K562 (cell line): ENCODE results near the gene ANKRD45. TPM values are rescaled to one million over a fixed set of nuclear protein-coding genes. Genes with fewer than 3 reads are reported as not detected.

Source experiments
- BHLHE40 ChIP-seq: IDR thresholded peaks from 2 replicates; pipeline ENCODE4 v1.6.1; 2011; ENCODE audit warnings: low read length, improper control_type of control experiment
- CBX2 ChIP-seq: fragments of 200-600 bp; sonication (generic); IDR thresholded peaks from one replicate; pipeline ENCODE4 v1.6.1; 2012; ENCODE audit warnings: mild to moderate bottlenecking, low read length, inconsistent platforms; ENCODE audit not compliant: insufficient read depth, poor library complexity, severe bottlenecking
- CBX5 ChIP-seq: IDR thresholded peaks from 2 replicates; pipeline ENCODE4 v1.6.1; 2014; ENCODE audit warnings: low read depth, borderline replicate concordance
- E2F8 ChIP-seq: fragments of 450-650 bp; IDR thresholded peaks from 2 replicates; pipeline ENCODE4 v1.7.1; 2018; ENCODE audit warnings: mild to moderate bottlenecking, low read depth; ENCODE audit not compliant: partially characterized antibody
- ELF2 ChIP-seq: fragments of 250-450 bp; sonication (Bioruptor Pico); IDR thresholded peaks from 2 replicates; pipeline ENCODE4 v1.5.0; 2021; ENCODE audit warnings: mild to moderate bottlenecking
- ETS2 ChIP-seq: IDR thresholded peaks from 2 replicates; pipeline ENCODE4 v1.6.1; 2016; ENCODE audit warnings: borderline replicate concordance, missing genetic modification characterization, mild to moderate bottlenecking, moderate library complexity, missing compliant biosample characterization; ENCODE audit not compliant: poor library complexity, severe bottlenecking
- ETV1 ChIP-seq: fragments of 450-650 bp; conservative IDR thresholded peaks from 2 replicates; pipeline ENCODE4 v1.6.1; 2016; ENCODE audit warnings: missing genetic modification characterization, control low read depth, low read depth, missing compliant biosample characterization
- FUS ChIP-seq: fragments of 200-400 bp; formaldehyde crosslinking; optimal IDR thresholded peaks from 2 replicates; pipeline ENCODE3; 2017; ENCODE audit warnings: low read depth, low read length
- GTF2A2 ChIP-seq: IDR thresholded peaks from 2 replicates; pipeline ENCODE4 v1.6.1; 2016; ENCODE audit warnings: mild to moderate bottlenecking, missing genetic modification characterization, missing compliant biosample characterization
- MCM3 ChIP-seq: fragments of 450-650 bp; IDR thresholded peaks from 2 replicates; pipeline ENCODE4 v1.6.1; 2016
- NELFE ChIP-seq: IDR thresholded peaks from 2 replicates; pipeline ENCODE4 v1.6.1; 2011; ENCODE audit warnings: mild to moderate bottlenecking; ENCODE audit not compliant: insufficient read depth, insufficient read length
- PHF8 ChIP-seq: fragments of 200-600 bp; sonication (generic); IDR thresholded peaks from 2 replicates; pipeline ENCODE4 v1.6.1; 2012; ENCODE audit warnings: mixed run types, mild to moderate bottlenecking, inconsistent platforms, low read length, moderate library complexity, borderline replicate concordance
- PPARD ChIP-seq: fragments of 250-450 bp; sonication (Bioruptor Pico); IDR thresholded peaks from 2 replicates; pipeline ENCODE4 v1.8.0; 2022; ENCODE audit warnings: inconsistent platforms, mild to moderate bottlenecking, moderate library complexity
- SAFB2 ChIP-seq: fragments of 200-400 bp; formaldehyde crosslinking; IDR thresholded peaks from 2 replicates; pipeline ENCODE4 v1.6.1; 2018; ENCODE audit warnings: borderline replicate concordance, low read length, low read depth, moderate library complexity; ENCODE audit not compliant: severe bottlenecking
- SMAD1 ChIP-seq: fragments of 150-350 bp; IDR thresholded peaks from 2 replicates; pipeline ENCODE4 v1.6.1; 2014; ENCODE audit warnings: low read length, low read depth; ENCODE audit not compliant: partially characterized antibody
- STAT5A ChIP-seq: IDR thresholded peaks from 2 replicates; pipeline ENCODE4 v1.6.1; 2012; ENCODE audit warnings: low read length, inconsistent platforms, borderline replicate concordance
- TEAD2 ChIP-seq: fragments of 450-650 bp; IDR thresholded peaks from 2 replicates; pipeline ENCODE4 v1.6.1; 2016; ENCODE audit warnings: missing genetic modification characterization, control low read depth, missing compliant biosample characterization
- ZHX1 ChIP-seq: fragments of 150-350 bp; conservative IDR thresholded peaks from 2 replicates; pipeline ENCODE4 v1.6.1; 2014; ENCODE audit warnings: low read length
- ZNF184 ChIP-seq: sonication (generic); formaldehyde crosslinking; IDR thresholded peaks from 2 replicates; pipeline ENCODE4 v1.5.0; 2020; ENCODE audit warnings: missing genetic modification reagents
- ZNF212 ChIP-seq: fragments of 450-650 bp; formaldehyde crosslinking; IDR thresholded peaks from 2 replicates; pipeline ENCODE4 v1.4.0; 2020; ENCODE audit warnings: mild to moderate bottlenecking
- ZNF668 ChIP-seq: fragments of 250-450 bp; sonication (Bioruptor Pico); IDR thresholded peaks from 2 replicates; pipeline ENCODE4 v1.8.0; 2022; ENCODE audit warnings: mild to moderate bottlenecking, inconsistent platforms
- polyA plus RNA-seq, 8 experiments: library from polyadenylated mRNA; depleted of rRNA in 4 of 8; stranded (reverse) in 5 of 8; unstranded in 3 of 8; fragments of >200 nt; fragmentation: Nextera tagmentation in 2 of 8; fragmentation: Illumina TruSeq in 1 of 8; extraction: Ambion mirVana in 2 of 8; extraction: Trizol in 1 of 8; gene quantifications; 2 replicates each; pipeline versions ENCODE4 v1.2.1 to v1.2.3, GENCODE V29; 2011 to 2014; ENCODE audit warnings: inconsistent platforms in 1 of 8, missing spikeins in 1 of 8
- total RNA-seq, 7 experiments: library from RNA; depleted of rRNA in 6 of 7; stranded (reverse); fragments of >200 nt in 6 of 7; fragmentation: Illumina TruSeq in 2 of 7; extraction: Trizol in 2 of 7; gene quantifications; 2 replicates each; pipeline versions ENCODE4 v1.2.1 to v1.2.3, GENCODE V29; 2011 to 2021; ENCODE audit warnings: low replicate concordance in 1 of 7
- TF ChIP-seq, protein P1 (sequence below): fragments of 250-450 bp; sonication (Bioruptor Pico); IDR thresholded peaks from 2 replicates; pipeline ENCODE4 v1.4.0; 2020; ENCODE audit warnings: mild to moderate bottlenecking

Gene ANKRD45
- total and polyA plus RNA-seq, 9 of the 15 experiments (the other 6 are each of a cell fraction or from before 2014, with no cell fraction given): 0.10 to 0.30 (median 0.11) TPM; not detected in 2

- TF ChIP-seq NELFE (no peak), STAT5A (no peak; the same call in 1 of the 2 replicates), ZNF212 (CRISPR knock-in tag) (0 out of 2 replicates have a peak, but pooled peaks have one; percentile 28), ETS2 (no peak), ZNF184 (CRISPR knock-in tag) (no peak), MCM3 (no peak), PPARD (CRISPR knock-in tag) (no peak), CBX2 (no peak), FUS (no peak), TEAD2 (tag) (no peak), ZHX1 (peak; percentile 77; the same call in 1 of the 2 replicates), ETV1 (tag) (peak; percentile 99), SMAD1 (peak; percentile 84), ELF2 (CRISPR knock-in tag) (peak; percentile 94), PHF8 (peak; percentile 100), E2F8 (peak; percentile 95), GTF2A2 (tag) (peak; percentile 80), SAFB2 (no peak), BHLHE40 (peak; percentile 56), ZNF668 (CRISPR knock-in tag) (no peak), CBX5 (no peak)
- TF ChIP-seq, protein P1, sequence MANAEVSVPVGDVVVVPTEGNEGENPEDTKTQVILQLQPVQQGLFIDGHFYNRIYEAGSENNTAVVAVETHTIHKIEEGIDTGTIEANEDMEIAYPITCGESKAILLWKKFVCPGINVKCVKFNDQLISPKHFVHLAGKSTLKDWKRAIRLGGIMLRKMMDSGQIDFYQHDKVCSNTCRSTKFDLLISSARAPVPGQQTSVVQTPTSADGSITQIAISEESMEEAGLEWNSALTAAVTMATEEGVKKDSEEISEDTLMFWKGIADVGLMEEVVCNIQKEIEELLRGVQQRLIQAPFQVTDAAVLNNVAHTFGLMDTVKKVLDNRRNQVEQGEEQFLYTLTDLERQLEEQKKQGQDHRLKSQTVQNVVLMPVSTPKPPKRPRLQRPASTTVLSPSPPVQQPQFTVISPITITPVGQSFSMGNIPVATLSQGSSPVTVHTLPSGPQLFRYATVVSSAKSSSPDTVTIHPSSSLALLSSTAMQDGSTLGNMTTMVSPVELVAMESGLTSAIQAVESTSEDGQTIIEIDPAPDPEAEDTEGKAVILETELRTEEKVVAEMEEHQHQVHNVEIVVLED (CRISPR knock-in tag): peak; percentile 71; the same call in 1 of the 2 replicates
Observed at GRCh38 chr1:173714759-173715537, 45.3 kb upstream of the ANKRD45 start, which contains the start of gene KLHL20 (continued).
